Epithelial cell of esophagus (primary cell): ENCODE results near the gene RPL7A.

Experiments used
- DNase-seq: peaks from one replicate; pipeline ENCODE4 v3.0.0; 2010; ENCODE audit warnings: low read depth
- H3K4me3 ChIP-seq: 2 replicates; pipeline ENCODE4 v1.5.1; 2011; ENCODE audit warnings: mild to moderate bottlenecking, low read length, control low read depth
- TF ChIP-seq, protein P1 (sequence below): IDR thresholded peaks from 2 replicates; pipeline ENCODE4 v1.5.1; 2011; ENCODE audit warnings: low read depth, mild to moderate bottlenecking, low read length, control low read depth, inconsistent platforms; ENCODE audit not compliant: insufficient read depth; ENCODE audit errors: missing control alignments

RPL7A gene

DNA sequence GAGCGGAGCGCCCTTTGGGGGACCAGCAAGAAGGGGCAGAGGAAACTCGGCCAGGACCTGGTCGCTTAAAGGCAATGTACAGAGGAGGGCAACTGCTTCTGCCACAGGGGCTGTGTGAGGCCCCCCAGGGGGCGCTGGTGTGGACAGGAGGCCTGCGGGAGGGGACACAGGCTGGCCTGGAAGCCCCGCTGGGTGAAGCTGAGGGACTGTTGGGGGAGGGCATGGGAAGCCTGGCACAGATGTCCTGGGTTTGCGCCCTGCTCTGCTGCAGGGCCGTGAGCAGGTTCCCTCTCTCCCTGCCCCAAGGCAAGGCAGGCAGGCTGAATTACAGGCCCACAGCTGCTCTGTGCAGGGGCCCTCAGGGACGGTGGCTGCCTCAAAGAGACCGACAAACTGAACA is 5.4 kb upstream of the RPL7A start:
- TF ChIP-seq, protein P1, sequence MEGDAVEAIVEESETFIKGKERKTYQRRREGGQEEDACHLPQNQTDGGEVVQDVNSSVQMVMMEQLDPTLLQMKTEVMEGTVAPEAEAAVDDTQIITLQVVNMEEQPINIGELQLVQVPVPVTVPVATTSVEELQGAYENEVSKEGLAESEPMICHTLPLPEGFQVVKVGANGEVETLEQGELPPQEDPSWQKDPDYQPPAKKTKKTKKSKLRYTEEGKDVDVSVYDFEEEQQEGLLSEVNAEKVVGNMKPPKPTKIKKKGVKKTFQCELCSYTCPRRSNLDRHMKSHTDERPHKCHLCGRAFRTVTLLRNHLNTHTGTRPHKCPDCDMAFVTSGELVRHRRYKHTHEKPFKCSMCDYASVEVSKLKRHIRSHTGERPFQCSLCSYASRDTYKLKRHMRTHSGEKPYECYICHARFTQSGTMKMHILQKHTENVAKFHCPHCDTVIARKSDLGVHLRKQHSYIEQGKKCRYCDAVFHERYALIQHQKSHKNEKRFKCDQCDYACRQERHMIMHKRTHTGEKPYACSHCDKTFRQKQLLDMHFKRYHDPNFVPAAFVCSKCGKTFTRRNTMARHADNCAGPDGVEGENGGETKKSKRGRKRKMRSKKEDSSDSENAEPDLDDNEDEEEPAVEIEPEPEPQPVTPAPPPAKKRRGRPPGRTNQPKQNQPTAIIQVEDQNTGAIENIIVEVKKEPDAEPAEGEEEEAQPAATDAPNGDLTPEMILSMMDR, result no peak
- no peak for DNase-seq
- H3K4me3 ChIP-seq, result no peak overlapping the region

DNA sequence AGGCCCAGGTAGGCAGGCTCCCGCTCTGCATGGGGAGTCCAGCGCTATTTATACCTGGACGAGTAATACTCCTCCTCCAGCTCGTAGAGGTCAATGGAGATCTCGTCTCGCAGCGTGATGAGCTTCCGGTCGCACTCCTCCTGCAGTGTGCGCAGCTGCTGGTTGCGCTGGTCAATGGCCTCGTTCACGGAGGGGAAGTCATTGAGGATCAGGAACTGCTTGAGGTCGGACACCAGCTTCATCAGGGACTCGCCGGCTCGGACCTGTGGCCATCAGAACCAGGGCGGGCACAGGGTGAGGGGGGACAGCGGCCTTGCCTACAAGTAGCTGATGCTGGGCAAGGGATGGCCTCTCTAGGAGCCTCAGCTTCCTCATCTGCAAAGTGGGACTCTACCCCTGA is 3.9 kb upstream of the RPL7A start:
- H3K4me3 ChIP-seq, result no peak overlapping the region
- TF ChIP-seq, protein P1, result no peak
- no peak for DNase-seq

DNA sequence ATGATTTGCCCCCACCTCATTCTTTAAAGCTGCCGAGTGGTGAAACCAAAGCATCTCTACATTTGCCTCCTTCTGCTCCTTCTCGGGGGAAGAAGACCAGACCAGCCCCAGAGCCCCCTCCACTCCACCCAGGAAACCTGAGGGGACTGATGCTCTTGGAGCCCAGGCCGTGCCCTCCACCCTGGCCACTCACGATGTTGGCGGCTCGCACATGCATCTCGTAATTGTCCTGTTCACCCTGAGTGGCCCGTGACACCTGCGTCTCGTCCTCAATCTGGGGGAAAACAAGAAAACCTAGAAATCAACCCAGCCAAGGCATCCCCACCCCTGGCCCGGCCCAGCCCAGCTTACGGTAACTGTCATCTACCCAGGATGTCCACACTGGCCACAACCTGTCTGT is 3.0 kb upstream of the RPL7A start:
- TF ChIP-seq, protein P1, result no peak
- H3K4me3 ChIP-seq, result no peak overlapping the region
- no peak for DNase-seq

DNA sequence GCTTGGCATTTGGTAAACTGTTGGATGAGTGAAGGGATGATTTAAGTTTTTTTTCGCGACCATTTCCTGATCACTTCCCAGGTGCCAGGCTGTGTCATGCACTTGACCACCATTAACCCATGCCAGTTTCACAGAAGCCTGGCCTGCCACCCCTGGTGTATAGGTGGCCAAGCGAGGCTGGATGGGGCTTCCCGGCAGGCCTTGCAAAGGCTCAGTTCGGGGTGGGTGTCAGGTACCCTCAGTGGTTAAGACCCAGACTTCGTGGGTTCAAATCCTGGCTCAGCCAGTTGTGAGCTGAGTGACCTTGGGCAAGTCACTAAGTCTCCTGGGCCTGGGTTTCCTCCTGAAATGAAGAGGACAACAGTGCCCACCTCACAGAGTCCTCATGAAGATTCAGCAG is 2.4 kb upstream of the RPL7A start:
- DNase-seq, result no peak
- no peak overlapping the region for H3K4me3 ChIP-seq
- TF ChIP-seq, protein P1, result no peak

DNA sequence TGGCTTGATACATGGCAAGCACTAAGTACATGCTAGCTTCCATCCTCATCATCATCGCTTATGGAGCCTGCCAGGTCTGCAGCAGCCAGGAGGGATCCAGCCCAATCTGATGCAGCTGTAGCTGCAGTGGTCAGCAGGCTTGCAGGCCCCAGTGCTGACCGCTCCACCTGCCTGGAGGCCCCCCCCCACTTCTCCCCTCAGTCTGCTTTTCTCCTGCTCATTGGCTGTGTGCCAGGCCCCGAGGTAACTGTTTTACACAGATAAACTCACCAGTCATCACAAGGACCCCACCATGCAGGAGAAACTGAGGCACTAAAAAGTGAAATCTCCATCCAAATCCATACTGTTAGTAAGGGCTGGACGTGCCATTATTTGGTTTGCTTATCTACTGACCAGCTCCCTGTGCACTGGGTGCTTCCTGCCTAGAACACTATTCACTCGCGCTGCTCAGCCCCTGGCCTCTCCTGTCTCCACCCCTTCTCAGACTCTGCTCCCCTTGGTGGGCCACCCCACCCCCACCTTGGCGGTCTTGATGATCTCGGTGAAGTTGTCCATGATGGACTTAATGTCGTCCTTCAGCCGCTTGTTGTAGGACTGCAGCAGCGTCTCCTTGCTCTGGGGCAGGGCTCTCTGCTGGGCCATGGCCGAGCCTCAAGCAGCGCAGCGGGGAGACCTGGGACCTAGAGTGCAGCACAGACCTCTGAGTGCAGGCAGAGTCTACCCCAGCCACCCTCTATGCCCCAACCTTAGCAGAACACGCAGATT is 1.8 kb upstream of the RPL7A start:
- TF ChIP-seq, protein P1, result no peak
- no peak for DNase-seq
- H3K4me3 ChIP-seq, result peak overlapping the region; percentile 92

DNA sequence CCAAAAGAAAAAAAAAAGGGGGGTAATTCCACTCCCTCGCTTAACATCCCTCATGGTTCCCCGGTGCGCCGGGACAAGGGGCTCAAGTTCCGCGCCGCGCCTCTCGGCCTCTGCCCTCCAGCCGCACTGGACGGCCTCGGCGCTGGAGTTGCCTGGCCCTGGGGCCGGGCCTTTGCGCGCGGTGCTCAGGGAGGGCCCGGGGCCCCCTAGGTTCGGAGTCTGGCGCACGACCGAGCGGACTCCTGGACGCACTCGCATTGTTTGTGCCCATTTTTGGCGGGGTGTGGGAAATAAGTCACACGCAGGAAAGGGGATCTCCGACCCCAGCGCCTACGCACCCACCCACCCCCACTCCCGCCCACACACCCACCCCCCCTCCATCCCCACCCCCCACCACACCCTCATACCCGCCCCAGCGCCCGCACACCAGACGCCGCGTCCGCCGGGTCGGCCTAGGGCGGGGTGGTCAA is 468 bp upstream of the RPL7A start:
- TF ChIP-seq, protein P1, result no peak
- H3K4me3 ChIP-seq, result peak overlapping the region; percentile 92
- DNase-seq, result peak; percentile 28
